GM23248 (cell line): ENCODE results near the gene TMC8.

Experiments used
- EZH2 ChIP-seq: fragments of 200-600 bp; sonication (generic); IDR thresholded peaks from 2 replicates; pipeline ENCODE4 v1.6.1; 2018; ENCODE audit warnings: antibody characterized with exemption, mild to moderate bottlenecking; ENCODE audit not compliant: insufficient read depth, poor library complexity, severe bottlenecking
- EZH2phosphoT487 ChIP-seq: fragments of 200-600 bp; sonication (generic); IDR thresholded peaks from 2 replicates; pipeline ENCODE4 v1.6.1; 2018; ENCODE audit warnings: antibody characterized with exemption, moderate library complexity, mild to moderate bottlenecking, low read depth; ENCODE audit not compliant: insufficient read depth

GRCh38 chr17:78092794-78093324 lies 37.7 kb upstream of the TMC8 start:
- TF ChIP-seq EZH2 (no peak), EZH2phosphoT487 (no peak)
